ENCODE results near the gene MT1HL1. TPM values are rescaled to one million over a fixed set of nuclear protein-coding genes. Genes with fewer than 3 reads are reported as not detected.

The MT1HL1 gene
- total and polyA plus RNA-seq, 2 of the 4 experiments (the other 2 are of a cell fraction): not detected

GRCh38 chr1:237045278-237046016 is 41.2 kb upstream of the MT1HL1 start:
- Histone ChIP-seq H2AK5ac (ENCODE audit: low read depth, low read length) (no peak overlapping the region), H2AK9ac (replicated peaks; ENCODE audit: low read depth, low read length, poor library complexity) (no peak overlapping the region), H3K36me3 (ENCODE audit: control insufficient read depth, insufficient read depth, low read length) (no peaks in the 10 kb centered on the region), H3K56ac (ENCODE audit: extremely low read depth, insufficient read depth, low read length) (no peak overlapping the region), H3K27me3 (ENCODE audit: control insufficient read depth, insufficient read depth, low read length) (peaks cover 6% of the 10 kb centered on the region; the same call in 1 of the 2 replicates), H4K91ac (ENCODE audit: insufficient read depth, low read depth, low read length) (no peak overlapping the region), H3K18ac (ENCODE audit: low read depth, low read length) (no peak overlapping the region), H3K27ac (ENCODE audit: insufficient read depth, low read length) (no peak overlapping the region), H3K4me1 (ENCODE audit: control insufficient read depth, insufficient read depth, low read length) (no peaks in the 10 kb centered on the region), H3K9me3 (ENCODE audit: control insufficient read depth, insufficient read depth, low read length) (0 out of 2 replicates have a peak, but pooled peaks cover 1% of the 10 kb centered on the region), H3K23ac (ENCODE audit: low read depth, low read length) (no peak overlapping the region), H2AFZ (replicated peaks; ENCODE audit: low read length, poor library complexity) (no peak overlapping the region), H3K79me1 (ENCODE audit: low read depth in 1 of 2, low read length in 2 of 2) (no peaks in the 10 kb centered on the region), H2BK120ac (ENCODE audit: low read depth, low read length) (no peak overlapping the region), H2BK15ac (ENCODE audit: low read depth, low read length) (no peak overlapping the region), H3K9ac (ENCODE audit: low read depth, low read length) (no peak overlapping the region), H3K14ac (replicated peaks; ENCODE audit: low read depth, low read length) (no peak overlapping the region), H4K20me1 (ENCODE audit: insufficient read depth, low read length) (no peaks in the 10 kb centered on the region), H4K8ac (ENCODE audit: low read depth in 2 of 2, low read length in 2 of 2) (no peak overlapping the region), H3K4me3 (ENCODE audit: insufficient read depth, low read depth, low read length) (no peak overlapping the region), H2BK5ac (ENCODE audit: low read depth, low read length, poor library complexity, severe bottlenecking) (no peak overlapping the region), H3K9me1 (ENCODE audit: insufficient read depth, low read length) (no peaks in the 10 kb centered on the region), H2BK20ac (ENCODE audit: low read depth, low read length) (no peak overlapping the region), H3K4ac (ENCODE audit: low read depth, low read length) (no peak overlapping the region), H3K4me2 (ENCODE audit: low read depth, low read length) (no peak overlapping the region), H4K5ac (ENCODE audit: low read depth, low read length) (no peak overlapping the region)
- CTCF ChIA-PET: interaction anchor here (0.9 kb wide), 1 partner anchor 441 kb away, joined by 3 read pairs; the partner anchor contains the start of gene HEATR1
- no peak for TF ChIP-seq CTCF (conservative IDR thresholded peaks at IDR 0.05; ENCODE audit: low read depth, low read length)
- TF ChIP-seq MAZ (IDR thresholded peaks at IDR 0.05; ENCODE audit: borderline replicate concordance, low read depth, low read length): no peak
- TF ChIP-seq BHLHE40 (IDR thresholded peaks at IDR 0.05; ENCODE audit: low read depth, low read length): no peak
- no peak for TF ChIP-seq POLR2A (IDR thresholded peaks at IDR 0.05; ENCODE audit: low read depth, low read length)
- TF ChIP-seq USF2 (IDR thresholded peaks at IDR 0.05; ENCODE audit: low read depth, low read length): no peak
- TF ChIP-seq ELK1 (IDR thresholded peaks at IDR 0.05; ENCODE audit: borderline replicate concordance, low read depth, low read length): no peak
- TF ChIP-seq SMC3 (IDR thresholded peaks at IDR 0.05; ENCODE audit: low read depth, low read length): no peak
- no peak for TF ChIP-seq RCOR1 (IDR thresholded peaks at IDR 0.05; ENCODE audit: insufficient replicate concordance, low read length)
- no peak for TF ChIP-seq CHD1 (IDR thresholded peaks at IDR 0.05; ENCODE audit: low read depth, low read length)
- no peak for TF ChIP-seq RAD21 (IDR thresholded peaks at IDR 0.05; ENCODE audit: low read length)
- TF ChIP-seq MXI1 (IDR thresholded peaks at IDR 0.05; ENCODE audit: borderline replicate concordance, low read depth, low read length): no peak
- TF ChIP-seq FOS (IDR thresholded peaks at IDR 0.05; ENCODE audit: low read depth, low read length): no peak
- no peak for TF ChIP-seq RFX5 (IDR thresholded peaks at IDR 0.05; ENCODE audit: low read depth, low read length)
- DNase-seq: no peak
- ATAC-seq (ENCODE audit: low read depth): no peak
- intact Hi-C loops (cut with micrococcal nuclease) (no loop called here), in situ Hi-C loops (cut with MboI; ENCODE audit: low sequenced_read_pairs) (no loop called here), dilution Hi-C loops (cut with HindIII; ENCODE audit: low sequenced_read_pairs, unreplicated experiment) (no loop called here)
- POLR2A ChIA-PET (ENCODE audit: unreplicated experiment): interaction anchor here (0.7 kb wide), 1 partner anchor 15 kb away, joined by 25 read pairs; no protein-coding TSS in a partner anchor
- BruUV-seq (replicated peaks): no TSS peak
- 0% methylated on average over 1 of the region's 3 CpGs; no CpG with 5 or more reads in 1 of the 2 experiments for WGBS, 2 experiments (ENCODE audit: extremely low coverage in 2 of 2, insufficient read length in 1 of 2)

Measured in IMR-90 (cell line).